ENCODE data around the gene NRG2.

The NRG2 gene

DNA sequence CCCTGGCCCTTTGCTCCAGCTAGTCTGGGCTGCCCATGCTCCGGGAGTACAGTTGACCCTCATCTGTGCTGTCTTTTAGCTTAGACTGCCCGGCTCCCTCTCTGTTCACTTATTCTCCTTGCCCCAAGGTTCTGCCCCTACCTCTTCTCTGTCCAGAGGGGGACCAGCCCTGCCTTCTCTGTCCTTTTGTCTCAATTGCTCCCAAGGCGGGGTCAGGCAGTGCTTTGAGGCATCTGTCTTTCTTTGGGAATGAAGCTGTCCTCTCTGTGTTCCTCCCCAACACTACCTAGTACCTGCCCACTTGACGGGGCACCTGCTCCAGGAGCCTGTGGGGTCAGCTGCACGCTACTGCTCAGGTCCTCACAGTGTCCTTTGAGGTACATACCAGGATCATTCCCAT lies 188.1 kb downstream of the NRG2 start:
- DNase-seq (ENCODE audit: low read depth) = no peak

DNA sequence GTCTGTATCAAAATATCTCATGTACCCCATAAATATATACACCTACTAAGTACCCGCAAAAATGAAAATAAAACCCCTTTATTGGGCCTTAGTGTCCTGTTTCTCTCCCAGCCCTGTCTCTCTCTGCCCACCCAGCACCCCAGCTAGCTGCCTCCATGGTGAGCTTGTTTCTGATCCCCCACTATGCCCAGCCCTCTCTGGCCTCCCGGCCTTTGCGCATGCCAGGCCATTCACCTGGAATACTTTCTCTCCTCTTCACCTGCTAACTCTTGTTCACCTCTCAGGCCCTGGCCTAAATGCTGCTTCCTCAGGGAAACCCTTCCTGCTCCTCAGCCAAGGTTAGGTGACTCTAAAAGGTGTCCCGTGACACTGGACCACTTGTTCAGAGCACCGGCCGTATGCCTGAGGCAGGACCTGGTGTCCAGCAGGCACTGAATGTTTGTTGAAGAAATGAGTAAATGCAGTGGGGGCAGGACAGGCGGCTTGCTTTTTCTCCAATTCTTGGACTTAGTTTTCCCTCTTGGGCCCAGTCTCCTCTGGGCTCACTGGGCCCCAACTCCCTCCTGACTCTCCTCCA lies 189.0 kb downstream of the NRG2 start:
- DNase-seq (ENCODE audit: low read depth) = no peak

DNA sequence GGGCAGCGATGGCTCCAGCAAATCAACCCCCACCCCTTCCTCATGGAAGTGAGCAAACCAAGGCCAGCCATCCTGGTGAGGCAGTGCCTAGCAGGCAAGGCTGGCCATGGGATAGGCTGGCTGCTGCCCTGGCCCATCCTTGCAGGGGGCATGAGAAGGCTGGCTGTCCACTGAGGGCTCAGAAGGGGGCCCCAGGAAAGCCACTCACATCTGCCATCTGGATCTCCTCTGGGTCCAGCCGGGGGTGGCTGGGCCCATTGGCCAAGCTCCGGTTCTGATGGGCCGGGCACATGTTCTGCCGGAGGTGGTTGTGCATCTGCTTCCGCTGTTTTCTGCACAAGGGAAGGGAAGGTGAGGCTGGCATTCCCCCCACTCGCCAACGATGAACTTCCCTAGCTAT lies 190.4 kb downstream of the NRG2 start:
- DNase-seq (ENCODE audit: low read depth) = no peak

DNA sequence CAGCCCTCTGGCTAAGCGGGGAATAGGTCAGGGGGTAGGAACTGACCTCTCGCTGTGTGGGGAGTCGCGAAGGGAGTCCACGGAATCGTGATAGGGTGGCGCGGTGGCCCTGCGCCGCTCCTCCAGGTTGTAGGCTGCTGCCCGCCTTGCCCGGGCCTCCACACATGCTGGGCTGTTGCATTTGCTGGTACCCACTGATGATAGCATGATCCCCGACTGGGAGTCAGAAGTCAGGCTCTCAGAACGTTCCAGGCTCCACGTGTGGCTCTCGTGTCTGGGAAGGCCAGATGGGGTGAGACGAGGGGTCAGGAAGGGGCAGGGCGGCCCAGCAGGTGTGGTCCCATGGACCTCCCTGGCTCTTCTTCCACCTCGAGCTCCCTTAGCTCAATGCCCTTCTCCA lies 191.5 kb downstream of the NRG2 start:
- DNase-seq (ENCODE audit: low read depth) = no peak

DNA sequence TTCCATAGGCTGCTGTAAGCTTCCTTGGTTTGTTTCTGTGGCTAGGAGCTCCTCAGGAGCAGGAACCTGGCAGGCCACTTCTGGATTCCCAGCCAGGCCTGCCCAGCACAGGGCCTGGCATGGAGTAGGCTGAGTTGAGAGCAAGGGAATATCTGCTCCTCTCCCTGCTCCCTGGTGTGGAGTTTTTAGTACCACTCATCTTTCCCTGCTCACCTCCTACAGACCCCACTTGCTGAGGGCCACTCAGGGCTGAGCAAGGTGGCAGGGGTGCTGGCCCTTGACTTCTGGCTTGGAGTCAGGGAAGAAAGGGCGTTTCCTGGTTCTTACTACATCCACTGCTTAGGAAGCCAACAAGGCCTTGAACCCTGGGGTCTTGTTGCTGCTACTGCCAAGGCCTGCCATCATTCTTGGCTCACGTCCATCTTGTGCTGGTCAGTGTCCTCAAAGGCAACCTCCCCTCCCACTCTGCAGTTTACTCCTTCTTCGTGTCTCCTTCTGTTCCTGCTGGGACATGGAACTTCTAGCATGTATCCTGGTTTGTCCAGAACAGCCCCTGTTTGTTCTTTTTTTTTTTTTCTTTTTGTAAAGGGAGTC lies 192.6 kb downstream of the NRG2 start:
- no peak for DNase-seq (ENCODE audit: low read depth)

DNA sequence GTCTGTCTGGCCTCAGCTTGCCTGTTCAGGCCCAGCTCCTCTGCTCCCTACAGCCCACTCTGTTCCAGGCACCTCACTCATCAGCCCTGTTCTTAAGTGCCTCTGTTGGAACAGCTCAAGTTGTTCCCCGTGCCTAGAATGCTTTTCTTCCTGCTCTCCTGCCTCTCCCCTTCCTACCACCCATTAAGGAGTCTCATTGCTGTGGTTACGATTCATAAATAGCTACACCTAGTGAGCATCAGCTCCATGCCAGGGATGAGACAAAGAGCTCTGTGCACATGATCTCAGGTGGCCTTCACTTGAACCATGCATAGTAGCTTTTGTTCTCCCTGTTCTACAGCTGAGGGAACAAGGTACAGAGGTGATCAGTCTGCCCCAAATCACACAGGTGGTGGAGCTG lies 193.2 kb downstream of the NRG2 start:
- no peak for DNase-seq (ENCODE audit: low read depth)

DNA sequence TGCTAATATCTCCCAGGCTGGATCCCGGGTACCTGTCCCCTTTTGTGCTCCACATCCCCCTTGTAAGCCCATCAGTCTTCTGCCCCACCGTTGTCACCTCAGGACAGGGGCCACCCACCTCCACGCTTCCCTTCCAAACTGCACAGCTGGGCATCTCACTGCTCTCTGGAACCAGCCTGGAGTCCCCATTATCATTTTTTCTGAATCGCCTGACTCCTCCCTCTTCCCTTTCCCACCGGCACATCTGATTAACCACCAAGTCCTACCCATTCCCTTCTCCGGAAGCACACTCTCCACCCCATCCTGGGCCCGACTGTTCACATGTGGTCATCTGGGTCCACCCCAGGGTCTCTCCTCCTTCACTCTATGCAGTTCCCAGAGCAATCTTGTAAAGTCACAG lies 193.6 kb downstream of the NRG2 start:
- no peak for DNase-seq (ENCODE audit: low read depth)

DNA sequence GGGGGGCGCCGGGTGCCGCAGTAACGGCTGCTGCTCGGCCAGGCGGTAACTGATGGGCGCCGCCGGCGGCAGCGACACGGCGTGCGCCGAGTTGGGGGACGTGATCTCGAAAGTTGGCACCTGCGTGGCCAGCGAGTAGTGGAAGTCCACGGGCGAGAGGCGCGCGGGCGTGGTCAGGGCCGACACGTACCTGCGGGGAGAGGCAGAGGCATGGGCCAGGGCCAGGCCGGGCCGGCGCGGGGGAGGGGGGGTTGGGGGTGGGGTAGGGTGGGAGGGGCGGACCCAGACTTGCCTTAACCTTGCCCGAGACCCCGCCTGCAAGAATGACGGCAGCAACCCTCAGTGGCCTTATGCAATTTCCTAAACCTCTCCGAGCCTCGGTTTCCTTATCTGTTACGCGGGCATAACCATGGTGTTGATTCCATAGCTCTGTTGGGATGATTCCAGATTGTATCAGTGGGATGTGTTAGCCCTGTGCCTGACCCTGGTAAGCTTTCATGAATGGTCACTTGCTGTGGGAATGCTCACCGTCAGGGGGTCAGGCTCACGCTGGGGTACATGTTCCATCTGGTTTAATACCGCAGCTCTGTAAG lies 194.5 kb downstream of the NRG2 start:
- peak; percentile 10 for DNase-seq (ENCODE audit: low read depth)

DNA sequence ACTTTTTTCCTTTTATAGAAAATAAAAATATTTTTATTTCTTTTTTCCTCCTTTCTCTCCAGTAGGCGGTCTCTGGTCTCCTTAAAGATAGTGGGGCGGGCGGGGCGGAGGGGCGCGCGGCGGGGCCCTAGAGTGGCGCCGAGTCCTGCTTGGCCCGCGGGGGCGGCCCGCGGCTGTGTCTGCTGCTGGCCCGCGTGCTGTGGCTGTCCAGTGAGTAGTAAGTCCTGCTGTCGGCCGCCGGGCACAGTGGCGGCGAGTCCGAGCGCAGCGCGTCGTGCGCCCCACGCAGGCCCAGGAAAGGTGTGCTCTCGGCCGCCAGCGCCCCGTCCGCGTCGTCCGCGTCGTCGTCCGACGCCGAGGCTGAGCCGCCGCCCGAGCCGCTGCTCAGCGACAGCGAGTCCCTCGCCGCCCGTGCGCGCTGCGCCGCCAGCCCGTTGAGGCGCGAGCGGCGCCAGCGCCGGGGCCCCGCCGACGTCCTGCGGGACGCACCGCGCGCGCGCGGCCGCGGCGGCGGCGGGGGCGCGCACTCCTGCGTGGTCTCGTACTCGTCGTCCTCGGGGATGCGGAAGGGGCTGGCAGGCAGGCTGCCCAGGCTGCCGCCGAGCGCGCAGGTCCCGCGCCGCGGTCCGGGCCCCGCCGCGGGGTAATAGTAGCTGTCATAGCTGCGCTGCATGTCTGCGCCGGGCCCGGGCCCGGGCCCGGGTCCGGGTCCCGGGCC lies 195.2 kb downstream of the NRG2 start:
- peak; percentile 78 for DNase-seq (ENCODE audit: low read depth)

DNA sequence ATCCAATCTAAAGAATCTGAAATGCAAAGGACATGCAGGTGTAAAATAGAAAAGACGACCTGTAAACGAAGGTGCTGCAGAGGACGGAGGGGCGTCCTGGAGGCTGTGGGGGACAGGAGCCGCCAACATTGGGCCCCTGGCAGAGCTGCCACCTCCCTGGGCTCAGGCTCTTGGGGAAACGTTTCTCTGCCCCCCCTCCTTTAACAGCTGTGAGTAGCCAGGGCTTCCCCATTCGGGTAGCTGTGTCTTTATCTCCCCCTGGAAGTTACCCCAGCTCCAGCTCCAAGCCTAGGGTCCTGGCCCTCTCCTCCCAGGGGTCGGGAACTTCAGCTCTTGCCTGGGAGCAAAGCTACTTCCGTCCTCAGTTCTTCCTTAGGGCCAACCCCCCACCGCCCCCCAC lies 196.0 kb downstream of the NRG2 start:
- DNase-seq (ENCODE audit: low read depth) = no peak

DNA sequence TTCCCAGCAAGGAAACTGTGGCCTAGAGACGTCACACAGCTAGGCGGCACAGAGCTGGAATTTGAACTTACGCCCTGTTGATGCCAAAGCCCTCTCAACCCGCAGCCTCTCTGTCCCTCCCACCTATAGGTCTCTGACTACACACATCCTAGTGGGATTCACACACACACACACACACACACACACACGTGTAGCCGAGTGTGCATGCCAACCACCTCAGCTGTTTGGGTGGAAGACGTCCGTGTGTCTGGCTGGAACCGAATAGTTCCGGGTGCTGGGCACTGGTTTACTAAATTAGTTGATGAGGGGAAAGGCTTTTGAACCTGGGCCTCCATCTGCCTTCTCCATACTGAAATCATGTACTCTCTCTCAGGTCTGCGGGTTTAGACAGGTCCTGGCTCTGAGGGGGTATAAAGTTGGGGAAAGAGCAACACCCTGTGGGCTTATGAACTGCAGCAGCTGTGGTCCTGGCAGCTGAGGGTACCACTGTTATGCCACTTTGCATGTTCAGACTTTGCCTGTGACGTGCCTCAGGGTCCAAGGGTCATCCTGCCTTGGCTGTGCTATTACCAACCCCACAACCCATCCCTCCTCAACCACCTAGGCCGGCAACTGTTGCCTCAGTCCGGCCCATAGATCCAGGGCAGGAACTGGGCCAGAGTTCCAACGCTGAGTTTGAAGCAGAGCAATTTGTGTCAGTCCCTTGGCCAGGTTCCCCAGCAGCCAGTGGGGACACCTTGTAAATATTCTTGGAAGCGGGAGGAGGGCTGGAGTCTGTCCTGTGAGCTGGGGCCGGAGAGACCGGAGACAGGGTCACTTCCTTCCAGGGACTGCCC lies 197.0 kb downstream of the NRG2 start:
- no peak for DNase-seq (ENCODE audit: low read depth)

DNA sequence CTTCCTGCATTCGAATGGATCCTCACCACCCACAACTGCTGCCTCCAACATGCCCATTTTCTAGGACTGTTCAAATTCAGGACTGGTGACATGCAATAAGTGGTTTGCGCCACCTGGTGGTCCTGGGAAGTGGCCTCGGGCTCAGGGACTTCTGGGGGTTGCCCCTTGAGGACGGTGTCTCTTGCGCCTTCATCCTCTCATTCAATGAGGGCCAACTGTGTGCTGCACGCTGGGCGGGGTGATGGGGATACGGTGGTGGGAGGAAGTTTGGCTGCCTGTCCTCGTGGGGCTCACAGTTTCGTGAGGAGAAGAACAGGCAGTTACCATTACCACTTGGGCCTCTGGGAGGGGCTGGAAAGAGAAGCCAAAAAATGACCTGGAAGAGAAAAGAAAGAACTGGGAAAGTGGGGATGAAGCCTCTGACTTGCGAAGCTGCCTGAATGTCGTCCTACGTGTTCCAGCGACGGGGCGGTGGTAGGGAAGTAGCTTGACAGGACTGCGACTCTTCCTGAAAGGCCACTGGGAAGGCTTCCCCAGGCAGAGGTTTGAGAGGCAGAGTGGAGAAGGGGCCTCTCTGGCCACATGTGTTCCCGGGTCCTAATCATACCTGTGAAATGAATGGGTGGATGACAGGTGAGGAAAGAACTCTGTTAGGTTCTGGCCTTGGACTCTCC lies 198.5 kb downstream of the NRG2 start:
- peak; percentile 50 for DNase-seq (ENCODE audit: low read depth)

DNA sequence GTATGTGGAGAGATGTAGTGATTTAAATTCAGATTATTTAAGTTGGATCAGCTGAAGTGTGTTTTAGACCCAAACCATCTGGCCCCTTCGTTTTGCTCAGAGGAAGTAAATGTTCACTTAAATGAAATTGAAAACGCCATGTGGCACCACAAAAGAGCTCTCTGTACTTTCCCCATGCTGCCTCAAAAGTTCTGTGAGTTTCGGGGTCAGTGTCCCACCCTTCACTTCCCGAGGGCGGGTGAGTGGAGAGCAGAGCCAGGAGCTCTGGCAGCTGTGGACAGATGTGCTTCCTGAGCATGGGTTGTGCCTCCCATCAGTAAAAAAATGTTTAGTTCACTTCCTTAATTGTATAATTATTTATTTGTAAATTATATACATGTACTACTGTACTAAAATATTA lies 199.1 kb downstream of the NRG2 start:
- no peak for DNase-seq (ENCODE audit: low read depth)

DNA sequence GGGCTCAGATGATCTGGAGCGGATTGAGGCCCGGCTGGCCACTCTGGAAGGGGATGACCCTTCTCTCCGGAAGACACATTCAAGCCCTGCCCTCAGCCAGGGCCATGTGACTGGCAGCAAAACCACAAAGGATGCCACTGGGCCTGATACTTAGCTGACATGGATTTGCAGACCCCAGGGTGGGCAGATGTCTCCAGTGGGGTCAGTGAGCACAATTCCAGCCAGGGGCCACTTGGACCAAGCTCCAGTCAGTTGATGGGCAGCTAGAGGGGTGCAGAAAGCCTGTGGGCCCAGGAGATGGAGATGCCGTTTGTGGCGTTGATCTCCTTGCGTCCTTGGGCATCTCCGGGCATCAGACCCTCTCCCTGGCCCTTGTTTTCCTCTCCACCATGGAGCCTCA lies 200.8 kb downstream of the NRG2 start:
- DNase-seq (ENCODE audit: low read depth) = no peak

DNA sequence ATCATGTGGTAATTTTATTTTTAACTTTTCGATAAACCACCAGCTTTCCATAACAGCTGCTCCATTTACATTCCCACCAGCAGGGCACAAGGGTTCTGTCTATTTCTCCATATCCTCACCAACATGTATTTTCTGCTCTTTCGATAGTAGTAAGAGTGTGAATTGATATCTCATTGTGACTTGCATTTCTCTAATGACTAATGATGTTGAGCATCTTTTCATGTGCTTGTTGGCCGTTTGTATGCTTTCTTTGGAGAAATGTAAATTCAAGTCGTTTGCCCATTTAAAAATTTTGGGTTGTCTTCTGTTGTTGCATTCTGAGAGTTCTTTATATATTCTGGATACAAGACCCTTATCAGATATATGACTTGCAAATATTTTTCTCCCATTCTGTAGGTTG lies 201.6 kb downstream of the NRG2 start:
- no peak for DNase-seq (ENCODE audit: low read depth)

DNA sequence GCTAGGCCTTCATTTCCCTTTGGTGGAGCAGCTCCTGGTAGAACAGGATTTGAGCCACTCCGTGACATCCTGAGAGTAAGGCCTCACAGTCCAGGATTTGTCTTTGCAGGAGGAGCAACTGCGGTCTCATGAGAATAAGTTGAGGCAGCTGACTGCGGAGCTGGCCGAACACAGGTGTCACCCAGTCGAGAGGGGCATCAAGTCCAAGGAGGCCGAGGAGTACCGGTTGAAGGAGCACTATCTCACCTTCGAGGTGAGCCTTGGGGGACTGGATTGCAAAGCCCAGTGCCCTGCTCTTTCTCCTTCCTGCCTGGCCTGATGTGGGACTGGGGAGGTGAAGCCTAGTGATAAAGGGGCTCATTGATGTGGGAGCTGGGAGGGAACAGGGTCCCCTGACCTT lies 203.2 kb downstream of the NRG2 start:
- DNase-seq (ENCODE audit: low read depth) = no peak

DNA sequence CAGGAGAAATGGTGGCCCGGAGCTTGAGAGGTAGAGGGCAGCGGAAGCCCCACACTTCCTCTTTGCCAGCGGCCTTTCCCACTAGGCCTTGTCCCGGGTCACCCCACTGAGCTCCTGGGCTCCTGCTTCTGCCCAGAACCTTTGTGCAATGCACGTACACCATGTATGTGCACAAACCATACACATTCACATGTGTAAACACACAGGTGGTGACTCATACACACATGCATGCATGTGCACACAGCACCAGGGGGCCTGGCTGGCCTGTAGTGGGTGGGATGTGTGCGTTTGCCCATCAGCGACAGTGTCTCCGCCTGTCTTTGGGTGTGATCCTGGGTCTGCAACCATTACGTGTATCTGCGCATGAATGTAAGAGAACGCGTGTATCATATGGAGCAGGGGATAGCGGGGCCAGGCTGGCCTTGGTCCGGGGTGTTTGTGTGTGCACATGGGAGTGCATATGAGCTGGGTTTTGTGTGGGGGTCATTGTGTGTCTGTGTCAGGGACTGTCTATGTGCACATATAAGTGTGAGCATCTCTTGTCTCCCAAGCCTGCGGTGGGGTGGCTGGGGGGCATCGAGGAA lies 203.8 kb downstream of the NRG2 start:
- no peak for DNase-seq (ENCODE audit: low read depth)

DNA sequence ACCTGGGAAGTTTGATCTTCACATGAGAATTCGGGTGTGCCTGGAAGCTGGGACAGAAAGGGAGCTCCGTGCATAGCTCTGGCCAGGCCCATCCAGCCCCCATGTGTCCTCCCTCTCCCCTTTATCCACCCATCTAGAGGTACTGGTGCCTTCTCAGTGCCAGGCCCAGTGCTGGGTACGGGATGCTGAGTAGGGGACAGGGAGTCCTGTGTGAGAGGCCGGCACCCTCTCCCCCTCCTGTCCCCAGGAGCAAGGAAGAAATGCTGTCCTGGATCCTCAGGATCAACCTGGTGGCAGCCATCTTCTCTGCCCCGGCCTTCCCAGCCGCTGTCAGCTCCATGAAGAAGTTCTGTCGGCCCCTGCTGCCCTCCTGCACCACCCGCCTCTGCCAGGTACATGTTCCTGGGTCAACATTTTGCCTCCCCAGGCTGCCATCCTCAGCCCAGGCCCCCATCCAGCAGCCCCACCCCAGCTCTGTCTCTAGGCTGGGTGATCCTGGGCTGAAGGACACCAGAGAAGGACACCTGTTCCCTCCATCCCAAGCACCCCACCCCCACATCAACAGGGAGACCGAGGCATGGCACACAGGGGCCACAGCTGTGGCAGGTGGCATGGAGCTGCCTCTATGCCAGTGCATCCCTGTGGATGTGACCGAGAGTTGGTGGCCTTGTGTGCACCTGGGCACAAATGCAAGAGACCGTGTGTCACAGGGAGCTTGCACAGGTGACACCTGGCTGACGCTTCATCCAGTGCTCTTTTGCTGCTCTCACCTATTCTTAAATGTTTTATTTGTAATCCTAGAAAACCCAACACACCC lies 204.5 kb downstream of the NRG2 start:
- no peak for DNase-seq (ENCODE audit: low read depth)

DNA sequence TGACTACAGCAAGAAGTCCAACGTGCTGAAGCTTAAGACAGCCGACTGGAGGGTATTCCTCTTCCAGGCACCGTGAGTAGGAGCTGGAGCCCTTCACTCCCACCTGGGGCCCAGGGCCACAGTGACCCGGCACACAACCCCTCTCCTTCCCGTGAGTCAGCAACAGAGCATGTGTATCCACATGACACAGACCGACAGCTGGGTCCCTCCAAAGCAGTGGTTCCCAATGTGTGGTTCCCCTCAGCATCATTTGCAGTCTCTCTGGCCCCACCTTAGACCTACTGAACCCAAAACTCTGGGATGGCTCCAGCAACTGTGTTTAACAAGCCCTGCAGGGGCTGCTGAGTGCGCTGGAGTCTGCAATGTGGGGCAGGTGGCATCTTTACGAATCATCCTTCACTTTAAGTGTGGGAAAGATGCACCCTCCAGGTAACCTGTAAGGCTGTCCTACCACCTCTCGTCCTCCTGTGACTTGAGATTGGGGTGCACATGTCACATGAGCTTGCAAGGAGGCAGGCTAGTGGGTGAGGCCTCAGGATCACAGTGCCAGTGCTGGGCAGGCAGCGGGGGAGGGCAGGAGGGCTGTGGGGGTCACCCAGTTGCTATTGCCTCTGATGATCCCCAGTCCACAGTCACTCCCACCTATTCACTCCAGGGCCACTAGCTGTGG lies 205.3 kb downstream of the NRG2 start:
- no peak for DNase-seq (ENCODE audit: low read depth)
